Measurements from ENCODE around the gene ACVRL1. TPM values are rescaled to one million over a fixed set of nuclear protein-coding genes. Genes with fewer than 3 reads are reported as not detected.

Gene ACVRL1
- total RNA-seq, 4 donors from 2014 or later = 115 to 440 (median 137) TPM

DNA sequence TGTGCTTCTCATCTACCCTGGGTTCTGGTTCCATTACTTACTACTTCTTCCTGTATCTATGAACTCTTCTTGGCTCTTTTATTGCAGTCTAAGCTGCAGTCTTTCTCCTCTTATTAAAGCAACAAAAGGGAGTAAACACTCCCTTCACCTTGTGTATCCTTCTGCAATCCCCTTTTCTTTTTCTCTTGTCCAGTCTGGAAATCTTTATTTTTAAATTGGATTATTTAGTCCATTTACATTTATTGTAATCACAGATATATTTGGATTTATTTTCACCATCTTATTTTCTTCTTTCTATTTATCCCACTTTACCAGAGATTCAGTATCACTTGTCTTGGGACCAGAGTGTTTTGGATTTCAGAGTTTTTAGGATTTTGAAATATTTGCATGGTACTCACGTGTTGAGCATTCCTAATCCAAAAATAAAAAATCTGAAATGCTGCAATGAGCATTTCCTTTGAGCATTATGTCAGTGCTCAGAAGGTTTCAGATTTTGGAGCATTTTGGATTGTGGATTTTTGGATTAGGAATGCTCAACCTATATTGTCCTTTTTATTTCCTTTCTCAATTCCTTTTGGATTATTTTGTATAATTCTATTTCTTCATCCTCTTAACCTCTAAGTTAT is 37.4 kb downstream of the ACVRL1 start:
- WGBS, 2 donors (ENCODE audit: low coverage in 1 of 2) = 82 to 85% methylated on average over 1 of the region's 1 CpG
- no peak overlapping the region for H3K27ac ChIP-seq
- TF ChIP-seq, protein P1, sequence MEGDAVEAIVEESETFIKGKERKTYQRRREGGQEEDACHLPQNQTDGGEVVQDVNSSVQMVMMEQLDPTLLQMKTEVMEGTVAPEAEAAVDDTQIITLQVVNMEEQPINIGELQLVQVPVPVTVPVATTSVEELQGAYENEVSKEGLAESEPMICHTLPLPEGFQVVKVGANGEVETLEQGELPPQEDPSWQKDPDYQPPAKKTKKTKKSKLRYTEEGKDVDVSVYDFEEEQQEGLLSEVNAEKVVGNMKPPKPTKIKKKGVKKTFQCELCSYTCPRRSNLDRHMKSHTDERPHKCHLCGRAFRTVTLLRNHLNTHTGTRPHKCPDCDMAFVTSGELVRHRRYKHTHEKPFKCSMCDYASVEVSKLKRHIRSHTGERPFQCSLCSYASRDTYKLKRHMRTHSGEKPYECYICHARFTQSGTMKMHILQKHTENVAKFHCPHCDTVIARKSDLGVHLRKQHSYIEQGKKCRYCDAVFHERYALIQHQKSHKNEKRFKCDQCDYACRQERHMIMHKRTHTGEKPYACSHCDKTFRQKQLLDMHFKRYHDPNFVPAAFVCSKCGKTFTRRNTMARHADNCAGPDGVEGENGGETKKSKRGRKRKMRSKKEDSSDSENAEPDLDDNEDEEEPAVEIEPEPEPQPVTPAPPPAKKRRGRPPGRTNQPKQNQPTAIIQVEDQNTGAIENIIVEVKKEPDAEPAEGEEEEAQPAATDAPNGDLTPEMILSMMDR (IDR thresholded peaks at IDR 0.05) = no peak
- no peak for TF ChIP-seq EP300 (IDR thresholded peaks at IDR 0.05; ENCODE audit: low read depth)
- TF ChIP-seq POLR2A (IDR thresholded peaks at IDR 0.05) = no peak
- no peak for TF ChIP-seq POLR2AphosphoS5 (IDR thresholded peaks at IDR 0.05)
- intact Hi-C loops (cut with DNase I; ENCODE audit: low total_unique reads) (no loop called here), in situ Hi-C loops (cut with MboI; ENCODE audit: low pct_ligation_motif_present in 1 of 4, low pct_unique_long_range_greater_than_20kb in 1 of 4, low sequenced_read_pairs in 3 of 4) (no loop called here)
- H3K4me3 ChIP-seq = no peak overlapping the region
- H3K4me1 ChIP-seq = peaks cover 0 to 8% (median 3%) of the 10 kb centered on the region in 4 donors
- H3K36me3 ChIP-seq = no peaks in the 10 kb centered on the region
- DNase-seq = no peak
- H3K27me3 ChIP-seq = no peaks in the 10 kb centered on the region
- H3K9me3 ChIP-seq = peaks cover 4 to 12% of the 10 kb centered on the region in 2 donors

DNA sequence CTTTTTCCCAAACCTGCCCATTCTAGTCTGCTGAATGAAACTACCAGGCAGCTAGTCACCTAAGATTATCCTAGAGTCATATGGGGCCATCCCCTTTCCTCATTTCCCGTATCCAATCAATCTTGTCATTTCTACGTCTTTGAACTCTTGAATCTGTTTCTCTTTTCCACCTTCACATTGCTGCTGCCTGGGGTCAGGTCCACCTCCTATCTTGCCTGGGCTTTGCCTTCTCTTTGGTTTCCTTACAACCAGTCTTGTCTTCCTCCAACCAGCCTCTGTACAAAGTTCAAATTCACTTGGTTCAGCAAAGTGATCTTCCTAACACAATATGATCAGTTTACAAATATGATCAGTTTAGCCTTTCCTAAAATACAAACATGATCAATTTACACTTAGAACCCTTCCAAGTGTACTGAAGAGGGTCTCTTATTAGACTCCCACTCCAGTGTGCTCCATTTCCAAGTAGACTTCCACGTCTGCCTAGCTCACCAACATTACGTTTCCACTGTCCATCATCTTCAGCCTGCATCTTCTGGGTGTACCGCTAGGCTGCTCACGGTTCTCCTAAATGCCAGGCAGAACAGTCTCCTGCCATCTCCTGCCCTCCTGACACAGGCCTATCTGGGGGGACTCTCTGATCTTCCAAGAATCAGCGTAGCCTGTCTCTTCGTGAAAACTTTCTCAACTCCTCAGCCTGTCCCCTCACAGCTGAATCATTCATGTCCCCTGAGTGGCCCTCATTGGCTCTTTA is 40.1 kb downstream of the ACVRL1 start:
- no peak overlapping the region for H3K4me3 ChIP-seq
- peaks cover 0 to 7% (median under 1%) of the 10 kb centered on the region in 4 donors for H3K4me1 ChIP-seq
- H3K27ac ChIP-seq = no peak overlapping the region
- in situ Hi-C loops (cut with MboI; ENCODE audit: low pct_ligation_motif_present in 1 of 4, low pct_unique_long_range_greater_than_20kb in 1 of 4, low sequenced_read_pairs in 3 of 4) = no loop called here
- TF ChIP-seq EP300 (IDR thresholded peaks at IDR 0.05; ENCODE audit: low read depth) (no peak), POLR2A (IDR thresholded peaks at IDR 0.05) (no peak), POLR2AphosphoS5 (IDR thresholded peaks at IDR 0.05) (no peak)
- TF ChIP-seq, protein P1 (IDR thresholded peaks at IDR 0.05) = no peak
- H3K36me3 ChIP-seq = no peaks in the 10 kb centered on the region
- peaks cover 4 to 12% of the 10 kb centered on the region in 2 donors for H3K9me3 ChIP-seq
- no peak for DNase-seq
- intact Hi-C loops (cut with DNase I; ENCODE audit: low total_unique reads) = no loop called here
- WGBS, 2 donors (ENCODE audit: low coverage in 1 of 2) = 88 to 89% methylated on average over 5 to 8 of the region's 8 CpGs
- no peaks in the 10 kb centered on the region for H3K27me3 ChIP-seq

DNA sequence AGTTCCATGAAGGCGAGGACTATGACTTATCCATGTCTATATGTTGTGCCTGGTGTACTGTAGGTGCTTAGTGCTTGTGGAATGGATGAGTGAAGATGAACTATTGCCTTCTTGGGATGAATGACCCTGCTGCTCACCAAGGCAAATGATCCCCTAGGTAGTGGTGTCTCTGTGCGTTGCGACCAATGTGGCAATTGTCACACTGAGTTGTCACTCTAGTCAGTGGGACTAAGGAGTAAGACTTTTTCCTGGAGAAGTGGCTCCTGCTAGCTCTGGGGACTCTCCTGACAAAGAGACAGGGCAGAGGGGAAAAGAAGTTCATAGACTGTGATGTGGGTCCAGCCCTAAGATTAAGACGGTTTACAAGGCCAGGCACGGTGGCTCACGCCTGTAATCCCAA is 40.8 kb downstream of the ACVRL1 start:
- Histone ChIP-seq H3K4me1 (peaks cover 0 to 14% (median 7%) of the 10 kb centered on the region in 4 donors), H3K27me3 (no peaks in the 10 kb centered on the region), H3K4me3 (no peak overlapping the region), H3K27ac (no peak overlapping the region), H3K9me3 (peaks cover 4 to 12% of the 10 kb centered on the region in 2 donors), H3K36me3 (no peaks in the 10 kb centered on the region)
- DNase-seq = no peak
- intact Hi-C loops (cut with DNase I; ENCODE audit: low total_unique reads) = no loop called here
- WGBS, 2 donors (ENCODE audit: low coverage in 1 of 2) = 89 to 100% methylated on average over 1 to 6 of the region's 6 CpGs
- TF ChIP-seq, protein P1 (IDR thresholded peaks at IDR 0.05) = no peak
- TF ChIP-seq POLR2AphosphoS5 (IDR thresholded peaks at IDR 0.05) (no peak), EP300 (IDR thresholded peaks at IDR 0.05; ENCODE audit: low read depth) (no peak), POLR2A (IDR thresholded peaks at IDR 0.05) (no peak)
- in situ Hi-C loops (cut with MboI; ENCODE audit: low pct_ligation_motif_present in 1 of 4, low pct_unique_long_range_greater_than_20kb in 1 of 4, low sequenced_read_pairs in 3 of 4) = no loop called here

DNA sequence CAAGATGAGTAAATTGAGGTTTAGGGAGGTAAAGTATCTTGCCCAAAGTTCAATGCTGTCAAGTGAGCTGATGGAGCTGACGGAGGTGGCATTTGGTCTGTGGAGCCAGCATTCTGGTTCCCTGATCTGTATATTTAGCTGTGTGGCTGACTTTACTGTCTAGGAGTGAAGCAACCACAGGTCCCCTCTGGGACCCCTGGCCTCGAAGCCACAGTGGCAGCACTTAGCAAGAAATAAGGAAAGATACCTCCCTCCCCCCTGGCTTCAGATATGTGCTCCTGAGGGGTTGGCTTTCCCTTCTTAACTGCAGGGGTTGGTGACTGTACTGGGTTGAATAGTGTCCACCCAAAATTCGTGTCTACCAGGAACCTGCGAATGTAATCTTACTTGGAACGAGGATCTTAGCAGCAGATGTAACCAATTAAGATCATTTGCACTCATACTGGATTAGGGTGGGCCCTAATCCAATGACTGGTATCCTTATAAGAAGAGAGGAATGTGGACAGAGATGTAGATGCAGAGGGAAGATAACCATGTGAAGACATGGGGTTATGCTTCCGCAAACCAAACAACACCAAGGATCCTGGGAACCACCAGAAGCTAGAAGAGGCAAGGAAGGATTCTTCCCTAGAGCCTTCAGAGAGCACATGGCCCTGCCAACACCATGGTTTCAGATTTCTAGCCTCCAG is 42.2 kb downstream of the ACVRL1 start:
- 80 to 82% methylated on average over 1 to 6 of the region's 6 CpGs for WGBS, 2 donors (ENCODE audit: low coverage in 1 of 2)
- intact Hi-C loops (cut with DNase I; ENCODE audit: low total_unique reads) = no loop called here
- Histone ChIP-seq H3K4me3 (no peak overlapping the region), H3K4me1 (peaks cover 7 to 28% (median 17%) of the 10 kb centered on the region in 4 donors), H3K36me3 (no peaks in the 10 kb centered on the region), H3K9me3 (peaks cover 4 to 7% of the 10 kb centered on the region in 2 donors), H3K27me3 (no peaks in the 10 kb centered on the region), H3K27ac (no peak overlapping the region)
- TF ChIP-seq POLR2AphosphoS5 (IDR thresholded peaks at IDR 0.05) = no peak
- no peak for TF ChIP-seq POLR2A (IDR thresholded peaks at IDR 0.05)
- DNase-seq = no peak
- in situ Hi-C loops (cut with MboI; ENCODE audit: low pct_ligation_motif_present in 1 of 4, low pct_unique_long_range_greater_than_20kb in 1 of 4, low sequenced_read_pairs in 3 of 4) = no loop called here

Data from transverse colon (tissue), 4 donors.